H1 (cell line): ENCODE results near the gene PLTP. TPM values are rescaled to one million over a fixed set of nuclear protein-coding genes. Genes with fewer than 3 reads are reported as not detected.

Experiments used
- CTBP2 ChIP-seq: IDR thresholded peaks from 2 replicates; pipeline ENCODE4 v1.7.0; 2011; ENCODE audit warnings: borderline replicate concordance, mild to moderate bottlenecking, moderate library complexity, mixed read lengths, low read length; ENCODE audit not compliant: insufficient read depth, insufficient read length
- CTCF ChIP-seq, 3 experiments: IDR thresholded peaks; 1 replicate in 2 of 3; 2 replicates in 1 of 3; pipeline versions ENCODE4 v1.5.1 to v1.6.1; 2011; ENCODE audit warnings: low read length in 3 of 3, mild to moderate bottlenecking in 3 of 3, inconsistent platforms in 2 of 3, low read depth in 1 of 3, moderate library complexity in 1 of 3; ENCODE audit not compliant: insufficient read depth in 1 of 3; ENCODE audit errors: control extremely low read depth in 1 of 3
- E2F6 ChIP-seq: IDR thresholded peaks from 2 replicates; pipeline ENCODE4 v1.6.1; 2012; ENCODE audit warnings: inconsistent platforms
- YY1 ChIP-seq: IDR thresholded peaks from 2 replicates; pipeline ENCODE4 v1.6.1; 2011; ENCODE audit warnings: low read depth, mild to moderate bottlenecking, low read length
- polyA plus RNA-seq, 7 experiments: library from polyadenylated mRNA; depleted of rRNA in 3 of 7; stranded (reverse) in 5 of 7; unstranded in 2 of 7; fragments of >200 nt in 5 of 7; fragments of 200-250 nt in 2 of 7; gene quantifications; 1 replicate in 5 of 7; 2 replicates in 1 of 7; 4 replicates in 1 of 7; pipeline versions ENCODE4 v1.2.1 to v1.2.3, GENCODE V29; 2011 to 2013; ENCODE audit warnings: missing spikeins in 2 of 7, mixed read lengths in 2 of 7
- total RNA-seq: library from RNA; stranded (reverse); fragmentation: NEBNext Ultra II Directional; extraction: Animal tissue kit (Norgen Biotek cat#: 25700); gene quantifications from 2 replicates; pipeline ENCODE4 v1.2.1, GENCODE V29; 2021

Gene PLTP
- total and polyA plus RNA-seq, 2 of the 8 experiments (the other 6 are each of a cell fraction or from before 2014, with no cell fraction given) = 120 to 194 TPM

GRCh38 chr20:45878076-45878761 lies 33.7 kb downstream of the PLTP start (continued):
- no peak for TF ChIP-seq CTBP2
- TF ChIP-seq E2F6 = no peak
- no peak for TF ChIP-seq YY1
- TF ChIP-seq CTCF (IDR thresholded peaks at IDR 0.05; ENCODE audit: control extremely low read depth in 1 of 3, insufficient read depth in 1 of 3, low read depth in 1 of 3, low read length in 3 of 3) = no peak
- TF ChIP-seq, all 59 proteins: peak for 0
